ENCODE measurements around the gene HSD3B7.
"Not testable (repeated sequence)": the region's sequence is repeated elsewhere in the genome, so short reads cannot be mapped to it uniquely, and the experiment has no call there.

The HSD3B7 gene

DNA sequence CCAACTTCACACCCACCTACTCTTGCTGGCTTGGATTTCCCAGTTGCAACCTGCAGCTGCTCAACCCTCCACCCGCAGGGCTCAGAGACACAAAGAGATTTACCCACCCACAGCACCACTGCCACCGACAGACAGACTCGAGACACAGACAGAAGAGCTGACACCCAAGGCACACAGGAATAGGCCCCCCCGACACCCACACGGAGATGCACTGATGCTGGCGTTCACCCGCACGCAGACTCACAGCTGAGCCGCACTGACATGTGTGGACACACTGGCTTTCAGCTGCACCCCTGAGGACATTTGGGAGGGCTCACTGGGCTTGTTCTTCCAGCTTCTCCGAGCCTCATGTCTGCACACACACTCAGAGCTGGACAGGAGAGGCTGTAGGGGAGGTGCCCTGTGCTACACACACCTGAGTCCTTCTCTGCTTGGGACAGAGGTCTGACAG is 17.3 kb downstream of the HSD3B7 start:
- no peak for DNase-seq

DNA sequence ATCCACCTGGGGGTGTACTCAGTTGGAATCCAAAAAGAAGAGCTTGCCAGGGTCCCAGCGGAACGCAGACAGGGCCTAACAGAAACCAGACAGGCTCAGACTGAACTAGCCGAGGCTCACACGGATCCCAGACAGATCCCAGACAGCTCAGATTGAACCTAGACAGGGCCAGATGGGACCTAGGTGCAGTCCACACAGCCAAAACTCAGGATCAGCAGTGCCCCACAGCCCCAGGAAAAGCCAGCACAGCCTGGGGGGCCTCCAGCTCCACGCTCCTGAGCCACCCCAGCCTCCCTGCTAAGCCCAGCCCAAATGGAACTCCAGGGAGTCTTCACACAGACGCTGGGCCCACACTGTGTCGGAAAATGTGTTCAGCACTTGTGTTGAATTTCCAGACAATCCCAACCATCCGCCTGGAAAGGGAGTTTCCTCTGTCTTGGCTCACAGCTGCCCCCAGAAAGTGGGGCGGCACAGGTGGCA is 17.9 kb downstream of the HSD3B7 start:
- no peak for DNase-seq

DNA sequence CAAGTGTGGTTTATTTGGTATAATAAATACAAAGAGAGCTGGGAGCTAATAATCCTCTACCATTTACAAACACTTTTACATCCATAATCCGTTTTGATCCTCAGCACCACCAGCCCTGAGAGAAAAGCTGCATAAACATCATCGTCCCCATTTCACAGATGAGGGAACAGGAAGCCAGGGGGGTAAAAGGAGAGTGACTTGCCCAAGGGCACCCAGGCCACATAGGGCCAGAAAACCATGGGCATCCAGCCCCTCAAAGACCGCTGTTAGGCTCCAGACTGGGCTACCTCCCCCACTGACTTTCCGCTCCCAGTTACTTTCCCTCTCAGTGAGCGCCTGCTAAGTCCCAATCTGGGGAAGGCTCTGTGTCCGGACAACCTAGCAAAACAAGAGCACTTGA is 18.7 kb downstream of the HSD3B7 start:
- DNase-seq: no peak

DNA sequence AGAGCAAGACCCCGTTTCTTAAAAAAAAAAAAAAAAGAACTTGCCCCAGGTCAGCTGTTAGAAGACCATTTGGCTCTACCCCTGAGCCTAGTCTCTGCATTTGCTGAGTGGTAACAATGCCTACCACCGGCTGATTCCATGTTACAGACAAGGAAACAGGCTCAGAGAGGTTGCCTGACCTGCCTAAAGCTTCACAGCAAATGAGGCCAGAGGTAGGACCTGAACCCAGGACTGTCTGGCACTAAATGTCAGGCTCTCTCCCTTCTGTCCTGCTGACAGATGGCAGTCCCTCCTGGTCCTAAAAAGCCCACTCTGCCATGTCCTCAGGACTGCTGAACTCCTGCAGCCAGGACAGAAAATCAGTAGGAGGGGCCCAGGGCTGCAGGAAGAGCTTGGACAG is 19.7 kb downstream of the HSD3B7 start:
- no peak for DNase-seq

DNA sequence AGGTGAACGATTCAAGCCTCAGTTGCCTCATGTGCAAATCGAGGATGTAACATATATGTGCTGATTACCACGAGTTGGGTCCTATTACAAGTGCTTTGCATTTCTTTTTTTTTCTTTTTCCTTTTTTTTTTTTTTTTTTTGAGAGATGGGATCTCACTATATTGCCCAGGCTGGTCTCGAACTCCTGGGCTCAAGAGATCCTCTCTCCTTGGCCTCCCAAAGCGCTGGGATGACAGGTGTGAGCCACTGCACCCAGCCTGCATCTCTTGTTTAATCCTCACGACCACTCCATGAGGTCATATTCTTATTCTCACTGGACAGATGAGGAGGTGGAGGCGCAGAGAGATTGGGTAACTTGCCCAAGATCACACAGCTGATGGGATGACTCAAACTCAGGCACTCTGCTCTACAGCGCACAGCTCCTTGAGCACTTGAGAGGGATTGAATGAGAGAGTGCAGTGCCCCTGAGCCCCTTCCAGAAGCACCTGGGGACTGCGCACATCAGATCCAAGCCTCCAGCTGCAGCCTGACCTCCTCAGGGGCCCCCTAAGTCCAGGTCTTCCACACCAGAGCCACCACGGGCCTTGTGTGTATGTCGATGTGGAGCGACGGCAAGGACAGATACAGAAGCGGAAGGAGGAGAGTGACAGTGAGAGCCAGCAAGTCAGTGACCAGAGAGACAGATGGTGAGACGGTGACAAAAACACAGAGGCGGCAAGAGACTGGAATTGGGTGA is 20.5 kb downstream of the HSD3B7 start:
- DNase-seq: no peak

DNA sequence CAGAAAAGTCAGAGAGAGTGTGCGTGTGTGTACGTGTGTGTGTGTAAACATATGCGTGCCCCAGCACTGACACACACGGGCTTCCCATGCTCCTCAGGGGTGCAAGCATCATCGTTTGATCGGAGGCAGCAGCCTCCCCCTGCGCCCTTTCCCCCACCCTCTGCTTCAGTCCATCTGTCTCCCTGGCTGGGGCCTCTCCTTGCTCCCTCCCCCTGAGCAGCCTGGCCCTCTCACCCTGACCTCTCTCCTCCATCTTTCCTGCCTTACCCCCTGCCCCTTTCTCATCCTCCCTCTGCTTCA is 21.0 kb downstream of the HSD3B7 start:
- no peak for DNase-seq

DNA sequence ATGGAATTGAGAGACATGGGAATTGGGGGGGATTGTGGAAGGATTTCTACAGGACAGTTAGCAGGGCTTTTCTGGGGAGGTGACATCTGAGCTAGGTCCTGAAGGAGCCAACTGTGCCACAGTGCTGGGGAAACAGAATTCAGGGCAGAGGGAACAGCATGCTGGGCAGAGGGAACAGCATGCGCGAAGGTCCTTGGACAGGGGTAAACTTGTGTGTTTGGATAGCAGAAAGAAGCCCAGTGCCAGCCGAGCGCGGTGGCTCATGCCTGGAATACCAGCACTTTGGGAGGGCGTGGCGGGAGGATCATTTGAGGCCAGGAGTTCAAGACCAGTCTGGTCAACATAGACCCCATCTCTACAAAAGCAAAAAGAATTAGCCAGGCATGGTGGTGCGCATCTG is 21.6 kb downstream of the HSD3B7 start:
- no peak for DNase-seq

DNA sequence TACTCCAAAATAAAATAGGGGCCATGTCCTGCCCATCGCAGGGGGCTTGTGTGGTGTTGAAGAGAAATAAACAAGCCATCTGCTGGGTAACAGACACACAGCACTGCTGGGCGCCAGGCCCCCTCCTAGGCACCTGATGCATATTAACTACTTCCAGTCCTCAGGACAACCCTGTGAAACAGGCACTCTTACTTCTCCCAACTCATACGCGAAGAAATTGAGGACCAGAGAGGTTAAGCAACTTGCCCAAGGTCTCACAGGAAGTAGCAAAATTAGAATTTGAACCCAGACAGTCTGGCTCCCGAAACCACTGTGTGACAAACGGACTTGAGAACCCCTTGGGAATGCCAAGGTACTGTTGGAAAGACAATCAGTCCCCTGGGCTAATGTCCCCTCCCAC is 22.7 kb downstream of the HSD3B7 start:
- DNase-seq: no peak

DNA sequence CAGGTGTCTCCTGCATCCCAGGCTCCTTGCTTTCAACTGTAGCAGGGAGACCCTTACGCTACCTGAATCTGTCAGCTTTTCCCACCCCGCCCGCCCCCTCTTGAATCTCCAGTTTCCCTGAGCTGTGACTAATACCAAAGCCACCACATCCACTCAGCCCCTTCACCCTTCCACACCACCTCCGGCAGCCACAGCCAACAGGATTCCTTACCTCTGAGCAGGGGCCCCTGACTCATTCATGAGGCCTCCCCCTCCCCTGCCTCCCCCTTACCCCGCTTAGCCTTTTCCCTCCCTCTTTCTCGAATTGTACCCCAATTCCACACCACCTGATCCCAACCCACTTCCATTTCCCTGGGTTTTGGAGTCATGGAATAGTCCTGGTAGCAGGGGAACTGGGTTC is 23.1 kb downstream of the HSD3B7 start:
- DNase-seq: no peak

DNA sequence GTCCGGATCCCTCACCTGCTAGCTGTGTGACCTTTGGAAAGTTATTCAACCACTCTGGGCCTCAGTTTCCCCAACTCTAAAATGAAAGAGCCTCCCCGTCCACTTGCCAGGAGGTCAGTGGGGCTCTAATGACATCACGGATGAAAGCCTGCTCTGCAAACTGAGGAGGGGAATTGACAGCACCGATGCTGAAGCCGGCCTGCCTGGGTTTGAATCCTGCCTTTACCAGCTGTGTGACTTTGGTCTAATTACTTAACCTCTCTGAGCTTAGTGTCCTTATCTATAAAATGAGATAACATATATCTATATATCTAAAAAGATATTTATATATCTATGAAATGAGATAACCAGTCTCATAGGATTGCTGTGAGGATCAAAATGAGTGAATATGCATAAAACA is 23.5 kb downstream of the HSD3B7 start:
- DNase-seq: no peak

DNA sequence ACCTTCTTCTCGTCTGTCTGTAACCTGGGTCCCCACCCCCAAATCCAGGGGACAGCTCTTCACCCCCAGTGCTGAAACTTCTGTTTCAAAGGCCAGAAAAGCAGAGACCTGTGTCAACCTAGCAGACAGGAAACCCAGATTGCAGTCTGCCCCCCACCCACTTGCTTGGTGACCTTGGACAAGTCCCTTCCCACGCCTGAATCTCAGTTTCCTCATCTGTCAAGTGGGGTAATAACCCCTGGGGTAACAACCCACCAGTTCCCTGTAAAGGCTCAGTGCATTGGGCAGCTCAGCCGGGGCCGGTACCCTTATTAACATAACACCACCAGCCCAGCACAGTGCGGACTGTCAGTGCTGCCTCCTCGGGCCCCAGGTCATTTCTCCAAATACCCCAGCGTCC is 24.1 kb downstream of the HSD3B7 start:
- DNase-seq: no peak

DNA sequence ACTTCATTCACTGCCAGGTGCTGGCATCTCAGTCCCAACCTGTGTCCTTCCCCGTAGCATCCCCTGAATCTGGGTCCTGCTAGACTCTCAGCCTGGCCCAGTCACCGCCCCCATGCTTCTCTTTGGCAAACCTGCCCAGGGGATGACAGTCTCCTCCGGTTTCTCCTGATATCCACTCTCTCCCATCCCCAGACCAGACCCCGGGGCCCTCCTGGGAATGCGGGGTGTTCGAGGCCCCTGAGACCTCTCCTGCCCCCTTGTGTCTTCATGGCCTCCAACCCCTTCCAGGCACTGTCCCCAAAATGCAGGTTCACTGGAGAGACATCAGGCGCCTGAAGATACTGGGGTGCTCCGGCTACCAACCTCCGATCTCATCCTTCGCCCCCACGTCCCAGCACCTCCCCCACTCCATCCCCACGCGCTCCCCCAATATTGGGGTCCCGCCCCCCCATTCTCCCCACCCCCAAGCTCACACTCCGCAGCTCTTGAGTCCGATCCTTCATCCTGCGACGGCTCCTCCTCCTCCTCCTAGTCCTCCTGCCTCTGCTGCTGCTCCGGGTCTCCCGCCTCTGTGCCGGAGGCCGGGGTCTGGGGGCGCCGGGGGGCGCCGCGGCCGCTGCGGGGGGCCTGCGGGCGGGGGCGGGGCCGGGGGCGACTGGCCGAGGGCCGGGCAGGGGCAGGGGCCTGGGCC is 25.0 kb downstream of the HSD3B7 start:
- DNase-seq: peak; percentile 29

DNA sequence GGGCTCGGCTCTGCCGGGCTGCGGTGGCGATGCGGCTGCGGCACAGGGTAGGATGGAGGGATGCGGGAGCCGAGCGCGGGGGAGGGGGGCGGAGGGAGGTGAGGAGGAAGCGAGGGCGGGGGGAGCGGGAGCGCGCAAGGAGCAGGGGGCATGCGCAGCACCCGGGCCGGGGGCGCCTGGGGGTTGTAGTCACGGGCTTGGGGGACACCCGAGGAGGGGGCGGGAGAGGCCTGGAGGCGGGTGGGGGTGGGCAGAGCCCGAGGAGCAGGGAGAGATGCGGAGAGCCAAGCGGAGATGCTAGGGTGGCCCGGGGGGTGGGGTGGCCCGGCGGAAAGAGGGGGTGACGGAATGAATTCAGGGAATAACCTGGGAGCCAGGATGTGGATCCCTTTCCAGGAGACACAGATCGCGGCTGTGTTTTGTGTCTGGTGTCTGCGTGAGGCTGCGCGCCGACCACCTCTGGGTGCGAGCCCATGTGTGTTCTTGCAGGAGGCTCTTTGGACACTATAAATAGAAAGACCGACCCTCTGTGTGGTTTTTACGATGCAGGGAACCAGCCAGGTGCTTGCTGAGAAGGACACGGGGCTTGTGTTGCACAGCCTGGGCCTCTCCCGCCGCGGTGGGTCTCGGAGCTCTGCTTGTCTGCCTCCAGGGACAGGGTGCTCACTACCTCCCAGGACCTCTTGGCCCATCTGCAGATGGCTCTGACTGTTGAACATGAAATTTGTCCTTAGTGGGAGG is 25.7 kb downstream of the HSD3B7 start, which contains the start of gene STX1B:
TSS of gene STX1B (minus strand) at position 54 of the 741 bp plus-strand sequence. CDS start 242 bp downstream, outside the sequence.
- peak; percentile 83 for DNase-seq

DNA sequence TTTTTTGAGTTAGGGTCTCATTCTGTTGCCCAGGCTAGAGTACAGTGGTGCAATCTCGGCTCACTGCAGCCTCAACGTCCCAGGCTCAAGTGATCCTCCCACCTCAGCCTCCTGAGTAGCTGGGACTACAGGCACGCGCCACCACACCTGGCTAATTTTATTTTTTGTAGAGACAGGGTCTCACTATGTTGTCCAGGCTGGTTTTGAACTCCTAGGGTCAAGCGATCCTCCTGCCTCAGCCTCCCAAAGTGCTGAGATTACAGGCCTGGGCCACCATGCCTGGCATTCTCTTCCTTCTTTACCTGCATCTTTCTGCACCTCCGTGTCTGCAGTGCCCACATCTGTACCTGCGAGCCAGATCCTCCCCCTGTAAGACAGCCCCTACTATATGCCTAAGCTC is 26.8 kb downstream of the HSD3B7 start:
- DNase-seq: not testable (repeated sequence)

DNA sequence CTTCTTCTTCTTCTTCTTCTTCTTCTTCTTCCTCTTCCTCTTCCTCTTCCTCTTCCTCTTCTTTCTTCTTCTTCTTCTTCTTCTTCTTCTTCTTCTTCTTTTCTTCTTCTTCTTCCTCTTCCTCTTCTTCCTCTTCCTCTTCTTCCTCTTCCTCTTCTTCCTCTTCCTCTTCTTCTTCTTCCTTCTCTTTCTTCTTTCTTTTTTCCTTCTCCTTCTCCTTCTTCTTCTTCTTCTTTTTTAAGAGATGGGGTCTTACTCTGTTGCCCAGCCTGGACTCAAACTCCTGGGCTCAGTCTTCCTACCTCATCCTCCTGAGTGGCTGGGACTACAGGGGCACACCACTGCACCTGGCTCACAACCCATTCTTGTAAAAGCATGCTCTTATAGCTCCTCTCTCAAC is 28.3 kb downstream of the HSD3B7 start:
- not testable (repeated sequence) for DNase-seq

DNA sequence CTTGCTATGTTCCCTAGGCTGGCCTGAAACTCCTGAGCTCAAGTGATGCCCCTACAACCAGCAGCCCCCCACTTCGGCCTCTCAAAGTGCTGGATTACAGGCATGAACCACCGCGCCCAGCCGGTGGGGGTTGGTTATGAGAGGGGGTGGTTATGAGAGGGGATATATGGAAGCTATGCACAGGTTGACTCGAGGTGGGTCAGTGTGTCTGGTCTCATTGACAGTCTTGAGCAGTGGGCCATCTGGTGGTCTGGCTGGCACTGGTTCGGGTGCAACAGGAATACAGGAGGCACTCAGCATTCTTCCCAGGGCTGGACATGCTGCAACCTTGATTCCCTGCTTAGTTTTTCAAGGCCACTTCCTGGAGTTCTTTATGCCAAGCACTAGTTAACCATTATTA is 31.0 kb downstream of the HSD3B7 start:
- no peak for DNase-seq

DNA sequence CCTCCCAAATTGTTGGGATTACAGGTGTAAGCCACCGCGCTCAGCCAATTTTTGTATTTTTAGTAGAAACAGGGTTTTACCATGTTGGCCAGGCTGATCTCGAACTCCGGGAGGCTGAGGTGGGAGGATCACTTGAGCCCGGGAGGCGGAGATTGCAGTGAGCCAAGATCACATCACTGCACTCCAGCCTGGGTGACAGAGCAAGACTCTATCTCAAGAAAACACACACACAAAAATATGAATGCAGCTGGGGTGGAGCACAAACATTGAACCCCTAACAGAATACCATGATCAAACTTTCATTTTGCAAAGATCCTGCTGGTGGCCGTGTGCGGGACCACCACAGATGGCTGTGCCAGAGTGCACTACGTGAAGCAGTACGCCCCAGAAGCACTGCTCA is 32.7 kb downstream of the HSD3B7 start:
- DNase-seq: not testable (repeated sequence)

DNA sequence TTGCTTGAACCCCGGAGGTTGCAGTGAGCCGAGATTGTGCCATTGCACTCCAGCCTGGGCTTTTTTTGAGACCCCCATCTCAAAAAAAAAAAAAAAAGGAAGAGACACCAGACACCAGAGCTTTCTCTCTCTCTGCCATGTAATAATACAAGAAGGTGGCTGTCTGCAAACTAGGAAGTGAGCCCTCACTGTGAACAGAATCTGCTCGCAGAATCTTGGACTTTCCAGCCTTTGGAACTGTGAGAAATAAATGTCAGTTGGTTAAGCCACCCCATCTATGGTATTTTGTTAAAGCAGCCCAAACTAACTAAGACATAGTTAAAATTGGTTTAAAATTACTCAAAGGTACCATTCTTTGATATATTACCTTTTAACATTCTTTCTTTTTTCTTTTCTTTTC is 35.5 kb downstream of the HSD3B7 start:
- DNase-seq: no peak

DNA sequence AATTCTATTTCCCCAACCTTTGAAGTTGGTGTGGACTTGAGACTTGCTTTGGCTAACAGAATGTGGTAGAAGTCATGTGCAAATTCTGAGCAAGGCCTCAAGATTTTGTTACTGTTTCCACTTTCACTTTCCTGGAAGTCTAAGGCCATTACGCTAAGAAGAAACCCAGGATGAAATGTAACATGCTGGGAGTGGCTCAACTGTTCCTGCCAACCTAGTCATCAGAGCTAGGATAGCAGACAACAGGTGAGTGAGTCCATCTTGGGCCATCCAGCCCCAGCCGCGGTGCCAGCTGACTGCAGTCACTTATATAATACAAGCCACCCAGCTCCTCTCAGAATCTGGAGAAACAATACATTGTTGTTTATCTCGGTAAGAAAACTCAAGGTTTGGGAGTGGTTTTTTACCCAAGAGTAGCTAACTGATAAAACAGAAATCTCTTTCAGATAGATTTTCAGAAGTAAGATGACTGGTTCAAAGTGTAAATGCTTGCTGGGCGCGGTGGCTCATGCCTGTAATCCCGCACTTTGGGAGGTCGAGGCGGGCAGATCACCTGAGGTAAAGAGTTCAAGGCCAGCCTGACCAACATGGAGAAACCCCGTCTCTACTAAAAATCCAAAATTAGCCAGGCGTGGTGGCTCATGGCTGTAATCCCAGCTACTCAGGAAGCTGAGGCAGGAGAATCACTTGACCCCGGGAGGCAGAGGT is 37.7 kb downstream of the HSD3B7 start:
- no peak for DNase-seq

DNA sequence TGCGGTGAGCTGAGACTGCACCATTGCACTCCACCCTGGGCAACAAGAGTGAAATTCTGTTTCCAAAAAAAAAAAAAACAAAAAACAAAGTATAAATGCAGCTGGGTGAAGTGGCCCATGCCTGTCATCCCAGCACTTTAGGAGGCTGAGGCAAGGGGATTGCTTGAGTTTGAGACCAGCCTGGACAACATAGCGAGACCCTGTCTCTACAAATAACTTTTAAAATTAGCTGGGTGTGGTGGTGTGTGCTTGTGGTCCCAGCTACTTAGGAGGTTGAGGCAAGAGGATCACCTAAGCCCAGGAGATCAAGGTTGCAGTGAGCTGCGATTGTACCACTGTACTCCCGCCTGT is 38.2 kb downstream of the HSD3B7 start:
- DNase-seq: no peak

DNA sequence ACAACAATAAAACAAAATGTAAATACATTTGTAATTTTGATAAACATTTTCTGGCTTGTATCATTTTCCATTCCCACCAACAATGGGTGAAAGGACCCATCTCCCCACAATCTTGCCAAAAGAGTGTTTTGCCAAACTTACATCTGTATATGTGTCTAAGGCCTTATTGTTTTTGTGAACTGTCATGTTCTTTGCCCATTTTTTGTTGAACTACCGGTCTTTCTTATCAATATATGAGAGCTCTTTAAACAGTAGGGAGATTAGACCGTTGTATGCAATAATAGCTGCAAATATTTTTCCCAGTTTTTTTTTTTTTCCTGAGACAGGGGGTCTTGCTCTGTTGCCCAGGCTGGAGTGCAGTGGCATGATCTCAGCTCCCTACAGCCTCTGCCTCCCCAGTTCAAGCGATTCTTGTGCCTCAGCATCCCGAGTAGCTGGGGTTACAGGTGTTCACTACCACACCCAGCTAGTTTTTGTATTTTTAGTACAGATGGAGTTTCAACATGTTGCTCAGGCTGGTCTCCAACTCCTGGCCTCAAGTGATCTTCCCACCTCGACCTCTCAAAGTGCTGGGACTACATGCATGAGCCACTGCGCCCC is 38.7 kb downstream of the HSD3B7 start:
- DNase-seq: no peak

DNA sequence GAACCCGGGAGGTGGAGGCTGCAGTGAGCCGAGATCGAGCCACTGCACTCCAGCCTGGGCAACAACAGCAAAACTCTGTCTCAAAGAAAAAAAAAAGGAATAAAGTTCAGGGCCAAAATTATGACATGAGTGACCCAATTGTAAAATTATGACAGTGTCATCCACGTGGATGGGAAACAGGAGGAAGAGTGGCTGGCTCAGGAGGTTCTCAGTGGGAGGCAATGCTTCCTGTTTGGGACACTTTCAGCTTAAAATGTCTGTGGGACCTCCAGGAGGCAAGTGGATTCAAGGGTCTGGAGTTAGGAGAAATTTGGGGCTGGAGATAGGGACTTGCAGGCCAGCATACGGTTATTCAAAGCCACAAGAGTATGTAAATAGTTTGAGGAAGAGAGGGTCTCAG is 40.3 kb downstream of the HSD3B7 start:
- no peak for DNase-seq

DNA sequence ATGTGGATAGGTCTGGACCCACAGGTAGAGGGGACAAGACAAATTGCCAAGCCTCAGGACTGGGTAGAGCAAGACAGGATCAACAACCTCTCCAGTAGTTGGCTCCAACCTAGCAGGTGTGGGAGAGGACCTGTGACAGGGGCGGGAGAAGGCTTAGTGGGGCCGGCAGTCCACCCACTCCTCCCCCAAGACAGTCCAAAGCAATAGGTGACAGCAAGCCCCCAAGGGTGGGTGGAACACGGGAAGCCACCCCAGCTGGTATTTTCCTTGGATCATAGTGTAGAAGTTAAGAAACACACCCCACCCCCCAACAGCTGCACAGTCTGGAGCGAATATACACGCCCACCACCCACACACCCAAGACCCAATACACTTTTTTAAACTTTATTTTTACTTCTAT is 44.3 kb downstream of the HSD3B7 start:
- no peak for DNase-seq
